Tibial nerve (tissue), 4 donors: ENCODE results near the gene ETV3. TPM values are rescaled to one million over a fixed set of nuclear protein-coding genes. Genes with fewer than 3 reads are reported as not detected.

Experiments
- DNase-seq, 2 donors: peaks; one replicate each; pipeline ENCODE4 v3.0.0-alpha.2; 2019; ENCODE audit warnings: low spot score in 2 of 2
- H3K27ac ChIP-seq, 4 donors: fragments of 200-600 bp; sonication (generic) in 3 of 4; one replicate each; pipeline ENCODE4 v1.5.1; 2017 to 2019; ENCODE audit warnings: mild to moderate bottlenecking in 1 of 4
- H3K27me3 ChIP-seq, 2 donors: fragments of 200-600 bp; sonication (generic) in 1 of 2; one replicate each; pipeline versions ENCODE4 v1.5.1 to v1.6.0; 2017 to 2019
- H3K36me3 ChIP-seq, 3 donors: fragments of 200-600 bp; sonication (generic); one replicate each; pipeline ENCODE4 v1.5.1; 2018 to 2019
- H3K4me1 ChIP-seq, 4 donors: fragments of 200-600 bp; sonication (generic) in 3 of 4; one replicate each; pipeline ENCODE4 v1.5.1; 2017 to 2019
- H3K4me3 ChIP-seq, 4 donors: fragments of 200-600 bp; sonication (generic) in 3 of 4; one replicate each; pipeline ENCODE4 v1.5.1; 2017 to 2019; ENCODE audit warnings: mild to moderate bottlenecking in 1 of 4, moderate library complexity in 1 of 4
- H3K9me3 ChIP-seq, 4 donors: fragments of 200-600 bp; sonication (generic) in 3 of 4; one replicate each; pipeline ENCODE4 v1.5.1; 2017 to 2019
- CTCF ChIP-seq, 5 experiments: fragments of 200-600 bp in 3 of 5; fragments of 450-650 bp in 2 of 5; sonication (generic) in 3 of 5; IDR thresholded peaks; one replicate each; pipeline ENCODE4 v1.5.1; 2016 to 2019; ENCODE audit warnings: antibody characterized with exemption in 5 of 5, mild to moderate bottlenecking in 3 of 5, moderate library complexity in 2 of 5
- EP300 ChIP-seq, 2 donors: sonication (generic); formaldehyde crosslinking; IDR thresholded peaks; one replicate each; pipeline ENCODE4 v1.6.1; 2017; ENCODE audit warnings: antibody characterized with exemption in 2 of 2, mild to moderate bottlenecking in 1 of 2
- POLR2A ChIP-seq, 2 donors: fragments of 450-650 bp; IDR thresholded peaks; one replicate each; pipeline ENCODE4 v1.6.1; 2017; ENCODE audit warnings: antibody characterized with exemption in 2 of 2, mild to moderate bottlenecking in 2 of 2, moderate library complexity in 2 of 2
- WGBS, 2 donors: methylation state at CpG; one replicate each; pipeline ENCODE4 v1.1.5; 2018; 5-methylcytosine and 5-hydroxymethylcytosine counted together
- total RNA-seq, 4 donors: library from RNA; depleted of rRNA; stranded (reverse); fragments of >200 nt; gene quantifications; one replicate each; pipeline ENCODE4 v1.1.0, GENCODE V29; 2016

Gene ETV3
- total RNA-seq, 4 donors from 2014 or later = 18.4 to 20.0 (median 19.1) TPM

GRCh38 chr1:157144509-157144908, 6.3 kb upstream of the ETV3 start:
- DNase-seq = no peak
- no peak overlapping the region for H3K27ac ChIP-seq
- no peaks in the 10 kb centered on the region for H3K36me3 ChIP-seq
- H3K9me3 ChIP-seq = no peaks in the 10 kb centered on the region
- no peak overlapping the region for H3K4me3 ChIP-seq
- WGBS, 2 donors = 29 to 33% methylated on average over 1 of the region's 1 CpG
- H3K4me1 ChIP-seq = peaks cover 0 to 13% (median 3%) of the 10 kb centered on the region in 4 donors
- H3K27me3 ChIP-seq = no peaks in the 10 kb centered on the region
- TF ChIP-seq EP300 (IDR thresholded peaks at IDR 0.05) (no peak), CTCF (IDR thresholded peaks at IDR 0.05) (no peak), POLR2A (IDR thresholded peaks at IDR 0.05) (no peak)

- Histone ChIP-seq H3K27ac (no peak overlapping the region), H3K27me3 (no peaks in the 10 kb centered on the region), H3K36me3 (no peaks in the 10 kb centered on the region), H3K9me3 (no peaks in the 10 kb centered on the region), H3K4me1 (peaks cover 0 to 10% (median 0%) of the 10 kb centered on the region in 4 donors), H3K4me3 (no peak overlapping the region)
- WGBS, 2 donors = 88 to 89% methylated on average over 3 of the region's 3 CpGs
- TF ChIP-seq CTCF (IDR thresholded peaks at IDR 0.05) (no peak), EP300 (IDR thresholded peaks at IDR 0.05) (no peak), POLR2A (IDR thresholded peaks at IDR 0.05) (no peak)
- no peak for DNase-seq
Observed at GRCh38 chr1:157142765-157143423, 4.7 kb upstream of the ETV3 start.

GRCh38 chr1:157142201-157142600, 4.0 kb upstream of the ETV3 start:
- Histone ChIP-seq H3K36me3 (no peaks in the 10 kb centered on the region), H3K27me3 (no peaks in the 10 kb centered on the region), H3K4me1 (peaks cover 0 to 11% (median 1%) of the 10 kb centered on the region in 4 donors), H3K27ac (no peak overlapping the region), H3K9me3 (no peaks in the 10 kb centered on the region), H3K4me3 (no peak overlapping the region)
- DNase-seq = no peak
- 58 to 63% methylated on average over 2 of the region's 2 CpGs for WGBS, 2 donors
- TF ChIP-seq EP300 (IDR thresholded peaks at IDR 0.05) (no peak), POLR2A (IDR thresholded peaks at IDR 0.05) (no peak), CTCF (IDR thresholded peaks at IDR 0.05) (no peak)

DNA sequence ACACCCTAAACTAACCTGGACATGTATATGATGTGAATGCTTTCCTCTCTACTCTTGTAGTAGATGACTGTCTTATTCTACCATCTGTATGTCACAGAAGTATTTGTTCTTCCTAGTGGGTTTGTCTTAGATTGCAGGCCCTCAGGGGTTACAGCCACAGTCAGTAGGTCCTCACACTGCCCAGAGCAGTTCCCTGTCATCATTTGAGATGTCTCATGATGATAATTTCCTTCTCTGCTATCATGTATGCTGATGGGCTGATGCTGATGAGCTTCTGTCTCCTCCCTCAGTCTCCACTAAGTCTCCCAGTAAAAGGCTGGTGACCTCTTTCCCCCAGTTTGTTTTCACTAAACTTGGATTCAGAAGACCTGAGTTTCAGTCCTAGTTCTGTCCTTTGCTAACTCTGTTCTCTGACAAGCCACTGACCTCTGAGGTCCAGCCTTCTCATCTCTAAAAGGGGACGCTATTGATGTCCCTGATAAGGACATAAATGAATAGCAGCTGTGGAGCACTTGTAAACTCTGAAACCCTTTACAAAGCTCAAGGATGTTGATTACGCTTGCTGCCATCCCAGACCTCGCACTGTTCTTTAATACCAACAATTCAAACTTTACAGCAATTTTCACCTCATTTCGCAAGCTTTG, 3.1 kb upstream of the ETV3 start:
- Histone ChIP-seq H3K4me1 (peaks cover 0 to 20% (median 10%) of the 10 kb centered on the region in 4 donors), H3K4me3 (no peak overlapping the region), H3K27me3 (no peaks in the 10 kb centered on the region), H3K36me3 (no peaks in the 10 kb centered on the region), H3K27ac (no peak overlapping the region), H3K9me3 (no peaks in the 10 kb centered on the region)
- TF ChIP-seq POLR2A (IDR thresholded peaks at IDR 0.05) = no peak
- no peak for TF ChIP-seq CTCF (IDR thresholded peaks at IDR 0.05)
- TF ChIP-seq EP300 (IDR thresholded peaks at IDR 0.05) = no peak
- 78 to 79% methylated on average over 4 of the region's 4 CpGs for whole genome bisulfite sequencing, 2 donors
- no peak for DNase-seq

- no peak for TF ChIP-seq CTCF (IDR thresholded peaks at IDR 0.05)
- no peak for TF ChIP-seq EP300 (IDR thresholded peaks at IDR 0.05)
- no peak for TF ChIP-seq POLR2A (IDR thresholded peaks at IDR 0.05)
- H3K27ac ChIP-seq = no peak overlapping the region
- H3K4me3 ChIP-seq = no peak overlapping the region
- no peaks in the 10 kb centered on the region for H3K9me3 ChIP-seq
- no peaks in the 10 kb centered on the region for H3K27me3 ChIP-seq
- peaks cover 0 to 9% (median 0%) of the 10 kb centered on the region in 3 donors for H3K36me3 ChIP-seq
- 68 to 73% methylated on average over 2 of the region's 2 CpGs for WGBS, 2 donors
- peaks cover 0 to 30% (median 17%) of the 10 kb centered on the region in 4 donors for H3K4me1 ChIP-seq
- DNase-seq = no peak
Observed at GRCh38 chr1:157140063-157140588, 1.9 kb upstream of the ETV3 start.
